H9 (cell line): ENCODE results near the gene MXD4. TPM values are rescaled to one million over a fixed set of nuclear protein-coding genes. Genes with fewer than 3 reads are reported as not detected.

ENCODE experiments used
- DNase-seq: peaks from one replicate; pipeline ENCODE4 v3.0.0-alpha.2; 2017
- H2AFZ ChIP-seq: one replicate; pipeline ENCODE4 v1.6.1; 2013; ENCODE audit warnings: mild to moderate bottlenecking, low read length, control low read depth, moderate library complexity
- H2AK5ac ChIP-seq: 2 replicates; pipeline ENCODE4 v1.6.1; 2013; ENCODE audit warnings: low read length, control low read depth, mixed read lengths; ENCODE audit not compliant: insufficient read length
- H2BK120ac ChIP-seq: one replicate; pipeline ENCODE4 v1.6.1; 2013; ENCODE audit warnings: low read depth, mild to moderate bottlenecking, low read length, control low read depth, inconsistent platforms; ENCODE audit not compliant: poor library complexity, severe bottlenecking
- H2BK12ac ChIP-seq: 2 replicates; pipeline ENCODE4 v1.6.1; 2013; ENCODE audit warnings: low read length, control low read depth, mixed read lengths, low read depth; ENCODE audit not compliant: insufficient read length
- H2BK15ac ChIP-seq: 2 replicates; pipeline ENCODE4 v1.6.1; 2013; ENCODE audit warnings: low read depth, low read length, control low read depth
- H2BK20ac ChIP-seq: one replicate; pipeline ENCODE4 v1.6.1; 2013; ENCODE audit warnings: low read depth, mild to moderate bottlenecking, low read length, control low read depth, inconsistent platforms; ENCODE audit not compliant: poor library complexity, severe bottlenecking
- H2BK5ac ChIP-seq: 2 replicates; pipeline ENCODE4 v1.6.1; 2013; ENCODE audit warnings: low read length, control low read depth, mixed read lengths; ENCODE audit not compliant: insufficient read length
- H3K14ac ChIP-seq: 2 replicates; pipeline ENCODE4 v1.6.1; 2013; ENCODE audit warnings: low read length, control low read depth; ENCODE audit not compliant: insufficient read depth
- H3K18ac ChIP-seq: 2 replicates; pipeline ENCODE4 v1.6.1; 2013; ENCODE audit warnings: low read depth, mild to moderate bottlenecking, mixed read lengths, low read length, control low read depth; ENCODE audit not compliant: insufficient read length
- H3K23ac ChIP-seq: 2 replicates; pipeline ENCODE4 v1.6.1; 2013; ENCODE audit warnings: low read length, control low read depth, mixed read lengths, low read depth; ENCODE audit not compliant: insufficient read length
- H3K23me2 ChIP-seq: 2 replicates; pipeline ENCODE4 v1.6.1; 2013; ENCODE audit warnings: low read depth, mild to moderate bottlenecking, mixed read lengths, low read length, control low read depth; ENCODE audit not compliant: insufficient read length, poor library complexity, severe bottlenecking
- H3K27ac ChIP-seq: 2 replicates; pipeline ENCODE4 v1.5.1; 2013; ENCODE audit warnings: low read length, control low read depth, mixed read lengths, low read depth; ENCODE audit not compliant: insufficient read length
- H3K27me3 ChIP-seq: 2 replicates; pipeline ENCODE4 v1.6.1; 2013; ENCODE audit warnings: low read length, control low read depth, inconsistent platforms; ENCODE audit not compliant: insufficient read depth
- H3K4ac ChIP-seq: 2 replicates; pipeline ENCODE4 v1.6.1; 2013; ENCODE audit warnings: low read depth, mild to moderate bottlenecking, control low read depth, inconsistent platforms, low read length, moderate library complexity
- H3K4me1 ChIP-seq: 2 replicates; pipeline ENCODE4 v1.6.1; 2013; ENCODE audit warnings: low read length, control low read depth, inconsistent platforms; ENCODE audit not compliant: insufficient read depth
- H3K4me2 ChIP-seq: 2 replicates; pipeline ENCODE4 v1.6.1; 2013; ENCODE audit warnings: low read length, control low read depth, mixed read lengths; ENCODE audit not compliant: insufficient read length, insufficient read depth
- H3K56ac ChIP-seq: 2 replicates; pipeline ENCODE4 v1.6.1; 2013; ENCODE audit warnings: low read depth, mild to moderate bottlenecking, mixed read lengths, low read length, control low read depth; ENCODE audit not compliant: insufficient read length
- H3K79me1 ChIP-seq: 2 replicates; pipeline ENCODE4 v1.6.1; 2013; ENCODE audit warnings: low read depth, mild to moderate bottlenecking, moderate library complexity, low read length, control low read depth, inconsistent platforms; ENCODE audit not compliant: insufficient read depth, poor library complexity, severe bottlenecking
- H3K79me2 ChIP-seq: 2 replicates; pipeline ENCODE4 v1.6.1; 2013; ENCODE audit warnings: low read length, control low read depth, inconsistent platforms; ENCODE audit not compliant: insufficient read depth
- H3K9ac ChIP-seq: 2 replicates; pipeline ENCODE4 v1.6.1; 2013; ENCODE audit warnings: low read length, control low read depth, mixed read lengths; ENCODE audit not compliant: insufficient read length; ENCODE audit errors: extremely low read depth
- H3K9me3 ChIP-seq: one replicate; pipeline ENCODE4 v1.6.1; 2013; ENCODE audit warnings: low read depth, low read length, inconsistent platforms; ENCODE audit not compliant: control insufficient read depth
- H3T11ph ChIP-seq: one replicate; pipeline ENCODE4 v1.6.1; 2013; ENCODE audit warnings: mild to moderate bottlenecking, low read length, control low read depth, inconsistent platforms
- H4K20me1 ChIP-seq: one replicate; pipeline ENCODE4 v1.6.1; 2013; ENCODE audit not compliant: control insufficient read depth, insufficient read length, insufficient read depth
- H4K5ac ChIP-seq: 2 replicates; pipeline ENCODE4 v1.6.1; 2013; ENCODE audit warnings: low read depth, mild to moderate bottlenecking, mixed read lengths, low read length, control low read depth; ENCODE audit not compliant: insufficient read length
- H4K8ac ChIP-seq: replicated peaks from 2 replicates; pipeline ENCODE4 v1.6.1; 2013; ENCODE audit warnings: low read length, control low read depth, mixed read lengths, low read depth; ENCODE audit not compliant: insufficient read length
- H4K91ac ChIP-seq: 2 replicates; pipeline ENCODE4 v1.6.1; 2013; ENCODE audit warnings: low read depth, mild to moderate bottlenecking, moderate library complexity, mixed read lengths, low read length, control low read depth; ENCODE audit not compliant: insufficient read length
- H3K27ac Mint-ChIP-seq, 3 experiments: 2 replicates in 2 of 3; 3 replicates in 1 of 3; pipeline ENCODE4 v1.8.0; 2020 to 2021; ENCODE audit warnings: mixed read lengths in 3 of 3, mild to moderate bottlenecking in 1 of 3, moderate library complexity in 1 of 3
- H3K27me3 Mint-ChIP-seq: 2 replicates; pipeline ENCODE4 v1.8.0; 2021; ENCODE audit warnings: low read depth, mild to moderate bottlenecking, moderate library complexity, mixed read lengths
- H3K36me3 Mint-ChIP-seq, 3 experiments: 2 replicates in 2 of 3; 3 replicates in 1 of 3; pipeline ENCODE4 v1.8.0; 2020 to 2021; ENCODE audit warnings: low read depth in 3 of 3, mixed read lengths in 3 of 3; ENCODE audit not compliant: insufficient read depth in 1 of 3
- H3K4me1 Mint-ChIP-seq, 2 experiments: 2 replicates each; pipeline ENCODE4 v1.8.0; 2020; ENCODE audit warnings: mixed read lengths in 2 of 2
- H3K4me3 Mint-ChIP-seq, 2 experiments: 2 replicates in 1 of 2; 3 replicates in 1 of 2; pipeline ENCODE4 v1.8.0; 2020 to 2021; ENCODE audit warnings: mild to moderate bottlenecking in 2 of 2, mixed read lengths in 2 of 2, moderate library complexity in 1 of 2
- H3K9me3 Mint-ChIP-seq, 2 experiments: 2 replicates in 1 of 2; 3 replicates in 1 of 2; pipeline ENCODE4 v1.8.0; 2020; ENCODE audit warnings: mild to moderate bottlenecking in 2 of 2, mixed read lengths in 2 of 2, moderate library complexity in 1 of 2
- WGBS: extraction: QIAGEN DNeasy Blood & Tissue Kit; methylation state at CpG from one replicate; pipeline ENCODE4 v1.1.7; 2013; ENCODE audit warnings: missing lambda C conversion rate, low lambda C conversion rate, mixed read lengths; ENCODE audit not compliant: insufficient read length; ENCODE audit errors: extremely low coverage; 5-methylcytosine and 5-hydroxymethylcytosine counted together
- total RNA-seq: library from RNA; stranded (reverse); gene quantifications from 2 replicates; pipeline ENCODE4 v1.2.1, GENCODE V29; 2021
- TF ChIP-seq, protein P1 (sequence below): fragments of 200-600 bp; sonication (generic); conservative IDR thresholded peaks from 3 replicates; pipeline ENCODE4 v1.8.0; 2021; ENCODE audit warnings: antibody characterized with exemption, mild to moderate bottlenecking

Gene MXD4
- total RNA-seq, 1 experiment from 2014 or later: 24.1 TPM

DNA sequence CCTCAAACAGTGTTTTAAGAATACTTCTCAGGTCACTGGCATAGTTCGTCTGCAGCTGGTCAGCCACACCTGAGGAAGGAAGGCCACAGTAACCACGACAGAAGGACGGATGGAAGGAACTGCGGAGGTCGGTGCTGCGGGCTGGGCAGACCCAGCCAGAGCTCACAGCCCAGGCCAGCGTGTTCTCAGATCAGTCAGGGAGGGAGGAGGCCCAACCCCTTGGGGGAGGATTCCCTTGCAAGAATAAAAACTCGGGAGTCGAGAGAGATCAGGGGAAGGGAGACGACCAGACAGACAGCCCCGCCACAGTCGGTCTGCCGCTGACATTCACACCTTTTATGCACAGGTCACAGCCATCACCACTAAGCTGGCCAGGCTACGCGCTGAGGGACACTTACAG lies 11.3 kb upstream of the MXD4 start:
- no peaks in the 10 kb centered on the region for H3K9me3 Mint-ChIP-seq
- no peak overlapping the region for H4K8ac ChIP-seq
- no CpG with 5 or more reads among the region's 15 CpGs for WGBS
- H3K4me3 Mint-ChIP-seq: no peak overlapping the region; a peak in 1 of 5 replicates
- no peak overlapping the region for H2AFZ ChIP-seq
- H2BK5ac ChIP-seq: no peak overlapping the region
- H2BK15ac ChIP-seq: no peak overlapping the region
- no peak overlapping the region for H2BK12ac ChIP-seq
- no peak overlapping the region for H2BK20ac ChIP-seq
- no peaks in the 10 kb centered on the region for H4K20me1 ChIP-seq
- H3K23me2 ChIP-seq: no peaks in the 10 kb centered on the region
- no peak overlapping the region for H3K27ac ChIP-seq
- H3K14ac ChIP-seq: no peak overlapping the region; the same call in 1 of the 2 replicates
- H3K4me2 ChIP-seq: no peak overlapping the region
- no peak overlapping the region for H2AK5ac ChIP-seq
- H4K5ac ChIP-seq: no peak overlapping the region
- no peak overlapping the region for H3K9ac ChIP-seq
- no peaks in the 10 kb centered on the region for H3K36me3 Mint-ChIP-seq
- DNase-seq: no peak
- no peak overlapping the region for H3K56ac ChIP-seq
- H3K4me1 ChIP-seq: no peaks in the 10 kb centered on the region
- TF ChIP-seq, protein P1, sequence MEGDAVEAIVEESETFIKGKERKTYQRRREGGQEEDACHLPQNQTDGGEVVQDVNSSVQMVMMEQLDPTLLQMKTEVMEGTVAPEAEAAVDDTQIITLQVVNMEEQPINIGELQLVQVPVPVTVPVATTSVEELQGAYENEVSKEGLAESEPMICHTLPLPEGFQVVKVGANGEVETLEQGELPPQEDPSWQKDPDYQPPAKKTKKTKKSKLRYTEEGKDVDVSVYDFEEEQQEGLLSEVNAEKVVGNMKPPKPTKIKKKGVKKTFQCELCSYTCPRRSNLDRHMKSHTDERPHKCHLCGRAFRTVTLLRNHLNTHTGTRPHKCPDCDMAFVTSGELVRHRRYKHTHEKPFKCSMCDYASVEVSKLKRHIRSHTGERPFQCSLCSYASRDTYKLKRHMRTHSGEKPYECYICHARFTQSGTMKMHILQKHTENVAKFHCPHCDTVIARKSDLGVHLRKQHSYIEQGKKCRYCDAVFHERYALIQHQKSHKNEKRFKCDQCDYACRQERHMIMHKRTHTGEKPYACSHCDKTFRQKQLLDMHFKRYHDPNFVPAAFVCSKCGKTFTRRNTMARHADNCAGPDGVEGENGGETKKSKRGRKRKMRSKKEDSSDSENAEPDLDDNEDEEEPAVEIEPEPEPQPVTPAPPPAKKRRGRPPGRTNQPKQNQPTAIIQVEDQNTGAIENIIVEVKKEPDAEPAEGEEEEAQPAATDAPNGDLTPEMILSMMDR: no peak
- H3K79me2 ChIP-seq: no peaks in the 10 kb centered on the region
- no peaks in the 10 kb centered on the region for H3K79me1 ChIP-seq
- no peak overlapping the region for H4K91ac ChIP-seq
- no peak overlapping the region for H3K4ac ChIP-seq
- H3K18ac ChIP-seq: no peak overlapping the region
- peak overlapping the region in 1 of 3 experiments; percentile 72; a peak in 1 of 7 replicates for H3K27ac Mint-ChIP-seq
- H3K9me3 ChIP-seq: no peaks in the 10 kb centered on the region
- no peaks in the 10 kb centered on the region for H3K27me3 ChIP-seq
- H2BK120ac ChIP-seq: no peak overlapping the region
- no peak overlapping the region for H3T11ph ChIP-seq
- H3K23ac ChIP-seq: no peak overlapping the region
- peaks cover 4 to 11% of the 10 kb centered on the region in 2 experiments; a peak in 3 of 4 replicates for H3K4me1 Mint-ChIP-seq
- H3K27me3 Mint-ChIP-seq: peaks cover 2% of the 10 kb centered on the region; the same call in 1 of the 2 replicates
